HG02588 (cell line): ENCODE data around the gene CLASRP.

Source experiments
- ATAC-seq: cut with Tn5 transposase; IDR thresholded peaks from one replicate; pipeline ENCODE4 v1.9.1; 2021; ENCODE audit warnings: mild to moderate bottlenecking, moderate library complexity; ENCODE audit not compliant: unreplicated experiment

CLASRP gene

GRCh38 chr19:45059258-45059965 is 20.6 kb downstream of the CLASRP start:
- no peak for ATAC-seq

GRCh38 chr19:45061965-45062364 is 23.1 kb downstream of the CLASRP start:
- ATAC-seq = no peak

- no peak for ATAC-seq
These were observed 25.3 kb downstream of the CLASRP start for GRCh38 chr19:45063851-45064801.

GRCh38 chr19:45066921-45067661 is 28.2 kb downstream of the CLASRP start:
- ATAC-seq = no peak

GRCh38 chr19:45068041-45068440 is 29.2 kb downstream of the CLASRP start:
- ATAC-seq = no peak

- no peak for ATAC-seq
These were observed 30.2 kb downstream of the CLASRP start for GRCh38 chr19:45069056-45069455.

GRCh38 chr19:45070214-45070613 is 31.4 kb downstream of the CLASRP start:
- no peak for ATAC-seq

GRCh38 chr19:45070861-45071544 is 32.2 kb downstream of the CLASRP start:
- ATAC-seq = no peak

GRCh38 chr19:45071545-45071938 is 32.7 kb downstream of the CLASRP start:
- no peak for ATAC-seq

GRCh38 chr19:45071969-45072790 is 33.3 kb downstream of the CLASRP start:
- no peak for ATAC-seq

GRCh38 chr19:45074744-45075300 is 36.0 kb downstream of the CLASRP start:
- ATAC-seq = no peak

- peak; percentile 56 for ATAC-seq
These were observed 36.6 kb downstream of the CLASRP start for GRCh38 chr19:45075301-45076028.

- ATAC-seq = peak; percentile 39
These were observed 37.4 kb downstream of the CLASRP start, which contains the start of gene ZNF296 for GRCh38 chr19:45076029-45076850. Gene ZNF296, minus strand, starts transcription at chr19:45076478. Its CDS starts 105 bp downstream, at chr19:45076373.

GRCh38 chr19:45076851-45077730 is 38.2 kb downstream of the CLASRP start:
- no peak for ATAC-seq

- no peak for ATAC-seq
These were observed 39.7 kb downstream of the CLASRP start for GRCh38 chr19:45078390-45079062.
